C1 segment of cervical spinal cord (tissue), 14 donors: ENCODE data around the gene CALM1.
A peak's percentile ranks its signal among the peaks of the same experiment; 100 is the strongest.
"Not testable (repeated sequence)": the region's sequence is repeated elsewhere in the genome, so short reads cannot be mapped to it uniquely, and the experiment has no call there.

Experiments used
- DNase-seq, 14 donors: peaks; one replicate each; lab custom pipeline; 2025; lab: John Stamatoyannopoulos, UW

CALM1 gene

DNA sequence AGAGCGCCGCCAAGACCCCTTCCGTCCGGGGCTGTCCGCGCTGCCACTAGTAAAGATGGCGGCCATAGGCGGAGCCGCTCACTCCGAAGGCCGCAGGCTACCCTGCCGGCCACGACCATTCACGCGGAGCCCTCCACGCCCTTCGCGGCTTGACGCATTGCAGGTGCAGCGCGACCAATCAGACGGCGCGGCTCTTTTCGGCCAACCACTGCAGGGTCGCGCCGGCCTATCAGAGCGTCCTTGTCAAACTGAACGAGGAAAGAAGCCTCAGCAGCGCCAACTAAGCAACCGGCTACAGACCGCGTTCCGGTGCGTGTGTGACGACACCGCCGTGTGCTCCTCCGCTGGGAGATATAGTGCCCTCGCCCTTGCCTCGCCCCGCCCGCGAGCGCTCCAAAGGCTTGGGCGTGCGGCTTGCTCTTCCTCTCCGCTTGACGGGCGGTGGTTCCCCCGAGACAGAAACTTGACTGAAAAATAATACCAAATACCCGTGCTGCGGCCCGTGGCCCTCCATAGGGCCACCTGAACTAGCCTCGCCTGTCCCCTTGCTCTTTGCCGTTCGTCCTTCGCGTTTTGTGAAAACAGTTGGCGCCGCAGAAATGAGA lies 13.6 kb upstream of the CALM1 start:
- peak; percentile 88 to 99 (median 98) for DNase-seq

DNA sequence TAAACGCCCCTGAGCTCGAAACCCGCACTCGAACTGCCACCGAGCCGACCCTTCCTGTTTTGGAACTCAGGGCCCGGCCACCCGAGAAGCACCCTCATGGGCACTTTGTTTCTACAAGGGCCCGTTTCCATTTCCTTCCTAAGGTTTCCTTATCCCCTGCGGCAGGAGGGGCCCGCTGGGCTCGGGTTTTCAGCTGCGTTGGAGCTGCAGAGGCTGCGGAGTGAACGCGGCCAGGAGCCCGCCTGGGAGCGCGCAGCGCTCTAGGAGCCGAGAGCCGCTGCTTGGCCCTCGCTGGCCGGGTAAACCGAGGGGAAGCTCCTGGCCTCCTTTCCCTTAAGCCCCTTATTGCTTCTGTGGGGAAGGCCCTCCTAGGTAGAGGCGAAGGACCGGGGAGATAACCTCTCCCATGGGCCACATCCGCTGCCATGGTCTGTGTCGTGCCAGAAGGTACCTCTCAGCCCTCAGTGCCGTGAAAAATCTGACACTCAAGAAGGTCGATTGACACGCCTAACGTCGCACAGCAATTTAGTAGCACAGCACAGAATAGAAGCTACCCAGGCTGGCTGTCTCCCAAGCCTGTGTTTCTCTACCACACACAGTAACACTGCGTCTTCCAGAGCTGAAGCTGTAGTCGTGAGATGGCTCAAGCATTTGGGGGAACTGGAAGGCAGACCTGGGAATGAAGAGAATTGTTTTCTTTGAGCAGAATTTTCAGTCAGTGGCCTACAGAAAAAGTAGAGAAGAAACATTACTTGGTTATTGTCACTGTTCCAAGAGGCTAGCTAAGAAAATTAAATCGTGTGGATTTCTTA lies 12.9 kb upstream of the CALM1 start:
- DNase-seq: peak in 10 of 14 donors; percentile 67 to 89 (median 76)

- no peak for DNase-seq
Observed at GRCh38 chr14:90384543-90384911, 12.3 kb upstream of the CALM1 start.

DNA sequence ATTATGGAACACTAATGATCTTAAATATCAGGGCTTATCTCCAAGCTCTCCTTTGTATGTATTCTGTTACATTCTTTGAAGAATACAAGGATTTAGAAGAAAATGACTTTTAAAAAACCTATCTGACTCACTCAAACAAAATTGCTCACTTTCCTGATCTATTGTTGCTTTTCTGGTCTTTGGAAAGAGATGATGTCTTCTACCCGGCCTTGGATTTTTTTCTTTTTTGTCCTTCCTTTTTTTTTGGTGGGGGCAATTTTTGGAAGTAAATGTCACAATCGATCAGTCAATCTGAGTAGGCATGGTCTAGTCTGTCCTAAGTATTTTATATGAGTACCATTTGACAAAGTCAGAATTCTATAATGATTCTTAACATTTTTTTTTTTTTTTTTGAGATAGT lies 10.5 kb upstream of the CALM1 start:
- DNase-seq: no peak

DNA sequence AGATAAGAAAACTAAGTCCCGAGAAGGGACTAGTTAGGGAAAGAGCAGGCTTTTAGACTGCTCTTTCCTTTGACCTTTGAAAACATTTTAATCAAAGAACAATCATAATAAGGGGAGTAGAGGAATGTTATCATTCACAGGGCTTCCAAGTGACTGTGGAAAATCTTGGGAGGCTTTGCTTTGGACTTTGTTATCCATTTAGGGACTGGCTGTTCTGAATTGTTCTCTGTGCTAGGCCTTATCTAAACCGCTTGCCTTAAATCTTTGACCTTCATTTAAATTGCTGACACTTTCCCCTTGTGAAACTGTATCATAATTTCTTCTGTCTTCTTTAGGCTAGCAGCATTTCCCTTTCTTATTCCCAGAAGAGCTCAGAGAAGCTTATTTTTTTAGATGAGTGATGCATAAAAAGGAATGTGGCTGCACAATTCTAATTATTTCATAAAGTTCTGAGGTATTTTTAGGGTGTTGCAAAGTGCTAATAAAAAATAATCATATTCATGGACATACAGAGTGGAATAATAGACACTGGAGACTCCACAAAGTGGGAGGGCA lies 9.5 kb upstream of the CALM1 start:
- no peak for DNase-seq

- no peak for DNase-seq
Observed at GRCh38 chr14:90388437-90388836, 8.4 kb upstream of the CALM1 start.

GRCh38 chr14:90388982-90389381 lies 7.8 kb upstream of the CALM1 start:
- no peak for DNase-seq

DNA sequence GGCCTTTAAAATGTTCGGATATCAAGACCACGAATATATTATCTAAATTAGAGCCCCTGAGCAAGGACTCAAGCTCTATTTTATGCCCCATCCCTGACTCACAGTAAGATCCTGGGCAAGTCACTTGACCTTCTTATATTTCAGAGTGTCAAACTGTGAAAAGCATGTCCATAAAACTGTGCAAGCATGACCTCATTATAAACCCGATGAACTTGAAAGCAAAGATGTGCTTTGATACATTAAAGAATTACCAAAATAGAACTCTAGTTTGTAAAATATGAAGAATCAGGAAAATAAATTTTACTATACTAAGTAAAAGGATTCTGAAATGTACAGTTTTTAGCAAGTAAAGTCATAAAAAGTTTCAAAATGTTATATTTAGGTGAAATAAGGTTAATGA lies 2.9 kb upstream of the CALM1 start:
- DNase-seq: no peak

- not testable (repeated sequence) for DNase-seq
Observed at GRCh38 chr14:90394782-90395181, 2.0 kb upstream of the CALM1 start.

DNA sequence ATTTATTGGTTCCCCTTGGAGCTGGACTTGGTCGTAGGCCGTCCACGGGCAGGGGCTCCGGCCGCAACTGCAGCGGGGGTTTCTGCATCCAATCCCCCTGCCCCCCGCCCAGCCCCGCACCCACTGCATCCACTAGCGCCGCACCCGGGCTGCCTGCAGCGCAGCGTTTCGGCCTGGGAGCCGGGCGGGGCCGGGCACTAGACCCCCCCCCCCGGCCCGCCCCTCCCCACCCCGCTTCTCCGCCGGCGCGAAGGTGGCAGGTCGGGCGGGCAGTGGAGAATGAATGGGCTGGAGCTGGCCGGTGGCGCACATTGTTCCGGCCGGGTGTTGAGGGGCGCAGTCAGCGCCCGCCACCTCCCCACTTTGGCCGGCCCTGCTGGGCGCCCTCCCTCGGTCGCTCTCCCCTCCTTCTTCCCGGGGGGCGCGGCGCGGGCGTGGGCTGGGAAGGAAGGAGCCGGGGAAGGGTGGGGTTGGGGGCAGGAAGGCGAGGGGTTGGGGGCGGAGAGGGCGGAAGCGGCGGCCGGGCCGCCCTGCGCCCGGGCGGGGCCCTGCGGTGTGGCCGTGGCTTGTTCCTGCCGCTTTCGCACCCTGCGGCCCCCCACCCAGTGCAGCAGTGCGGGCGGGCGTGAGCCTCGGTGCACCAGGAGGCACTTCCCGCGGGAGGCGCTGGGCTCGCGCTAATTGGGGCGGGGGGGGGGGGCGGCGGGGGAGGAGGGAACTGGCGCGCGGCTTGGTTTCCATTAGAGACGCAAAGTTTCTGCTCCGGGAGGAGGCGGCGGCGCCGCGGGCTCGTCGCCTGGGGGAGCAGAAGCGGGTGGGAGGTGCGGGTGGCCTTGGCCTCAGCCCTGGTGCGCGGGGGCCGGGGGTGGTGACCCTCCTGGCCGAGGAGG lies 841 bp downstream of the CALM1 start:
- DNase-seq: peak in 10 of 14 donors; percentile 49 to 79 (median 68)

GRCh38 chr14:90398315-90398839 lies 1.5 kb downstream of the CALM1 start:
- DNase-seq: peak in 5 of 14 donors; percentile 64 to 75 (median 71)

- DNase-seq: no peak
Observed at GRCh38 chr14:90398841-90399540, 2.2 kb downstream of the CALM1 start.

DNA sequence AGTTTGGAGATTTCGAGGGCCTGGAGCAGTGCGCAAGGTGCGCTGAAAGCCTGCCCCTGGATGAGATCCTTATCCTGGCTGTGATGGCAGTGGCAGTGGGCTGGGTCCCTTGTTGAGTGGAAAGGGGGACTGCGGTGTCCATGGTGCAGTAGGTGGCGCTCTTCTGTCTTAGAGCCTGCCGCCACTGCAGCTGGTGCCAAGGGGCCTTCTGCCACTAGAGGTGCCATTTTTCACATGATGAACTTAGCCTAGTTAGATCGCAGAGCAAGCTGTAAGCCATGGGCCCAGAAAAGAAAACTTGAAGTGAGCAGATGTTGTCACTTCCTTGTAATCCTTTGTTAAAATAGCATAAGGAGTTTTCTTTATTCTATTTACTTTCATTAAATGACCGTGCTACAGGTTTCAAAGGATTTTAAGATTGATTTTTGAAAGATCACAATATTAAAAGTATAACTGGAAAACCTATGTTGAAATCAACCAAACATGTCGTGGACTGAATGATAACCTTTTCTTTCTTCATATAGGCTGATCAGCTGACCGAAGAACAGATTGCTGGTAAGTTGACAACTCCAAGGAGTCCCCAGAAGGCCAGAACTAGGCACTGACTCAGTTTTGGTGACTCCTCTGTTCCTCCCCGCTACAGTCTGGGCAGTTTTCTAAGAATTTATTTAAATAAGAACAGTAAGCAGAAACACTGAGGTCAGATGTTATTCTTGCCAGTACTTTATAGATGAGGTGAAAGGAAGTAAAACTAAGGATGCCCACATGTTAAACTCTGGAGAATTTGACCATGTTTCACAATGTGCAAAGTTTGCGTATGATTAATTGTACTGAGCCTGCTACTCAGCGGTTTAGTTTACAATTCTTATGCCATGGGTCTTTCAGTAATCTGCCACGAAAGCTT lies 3.0 kb downstream of the CALM1 start:
- DNase-seq: peak in 13 of 14 donors; percentile 38 to 93 (median 78)

GRCh38 chr14:90400904-90401561 lies 4.2 kb downstream of the CALM1 start:
- no peak for DNase-seq

GRCh38 chr14:90402016-90402415 lies 5.2 kb downstream of the CALM1 start:
- no peak for DNase-seq

DNA sequence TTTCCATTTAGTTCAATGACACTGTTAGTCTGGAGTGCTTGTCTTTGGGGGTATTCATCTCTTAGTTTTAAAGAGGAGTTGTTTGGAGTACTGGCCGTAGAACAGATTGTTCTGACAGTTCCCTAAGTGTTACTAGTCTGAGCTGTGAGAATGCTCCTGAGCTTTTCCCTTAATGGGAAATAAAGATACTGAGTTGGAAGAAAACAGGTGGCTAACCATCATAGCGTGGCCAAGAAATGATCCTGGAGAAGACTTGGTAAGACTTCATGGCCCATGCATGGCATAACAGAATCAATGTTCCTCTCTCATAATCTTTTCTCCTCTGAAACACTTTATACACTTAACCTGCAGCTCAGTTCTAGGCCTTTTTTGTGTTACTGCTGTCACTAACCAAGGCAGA lies 6.2 kb downstream of the CALM1 start:
- DNase-seq: no peak

- no peak for DNase-seq
Observed at GRCh38 chr14:90405101-90405500, 8.3 kb downstream of the CALM1 start.

DNA sequence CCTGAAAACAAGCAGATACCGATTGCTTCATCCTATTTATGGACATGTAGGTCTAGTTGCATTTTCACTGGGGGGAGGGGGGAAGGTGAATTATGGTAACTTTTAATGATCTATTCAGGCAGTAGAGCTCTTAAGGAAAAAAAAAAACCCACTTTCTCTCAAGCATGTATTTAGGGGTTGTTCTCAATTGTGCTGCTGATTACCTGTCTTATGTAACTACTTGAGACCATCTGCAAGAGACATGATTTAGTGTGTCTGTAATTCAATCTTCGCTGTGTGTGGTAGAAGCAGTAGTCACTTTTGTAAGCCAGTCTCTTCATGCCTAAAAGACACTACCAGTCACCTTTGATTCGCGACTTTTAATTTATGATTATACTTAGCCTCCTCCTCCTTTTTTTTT lies 8.9 kb downstream of the CALM1 start:
- no peak for DNase-seq

GRCh38 chr14:90406384-90406798 lies 9.6 kb downstream of the CALM1 start:
- DNase-seq: no peak
